ENCODE measurements around the gene MED13L.
"Not testable (repeated sequence)": the region's sequence is repeated elsewhere in the genome, so short reads cannot be mapped to it uniquely, and the experiment has no call there.

The MED13L gene

GRCh38 chr12:116246490-116247179, 30.9 kb downstream of the MED13L start:
- no peak for DNase-seq (ENCODE audit: low spot score)

GRCh38 chr12:116245189-116245588, 32.3 kb downstream of the MED13L start:
- no peak for DNase-seq (ENCODE audit: low spot score)

GRCh38 chr12:116244474-116245090, 32.9 kb downstream of the MED13L start:
- no peak for DNase-seq (ENCODE audit: low spot score)

- DNase-seq (ENCODE audit: low spot score), result no peak
Observed at GRCh38 chr12:116244001-116244400, 33.5 kb downstream of the MED13L start.

GRCh38 chr12:116242740-116243139, 34.8 kb downstream of the MED13L start:
- no peak for DNase-seq (ENCODE audit: low spot score)

- peak; percentile 38 for DNase-seq (ENCODE audit: low spot score)
Observed at GRCh38 chr12:116241157-116241759, 36.2 kb downstream of the MED13L start.

- not testable (repeated sequence) for DNase-seq (ENCODE audit: low spot score)
Observed at GRCh38 chr12:116238570-116239119, 38.8 kb downstream of the MED13L start.

GRCh38 chr12:116238149-116238548, 39.3 kb downstream of the MED13L start:
- DNase-seq (ENCODE audit: low spot score), result no peak

- no peak for DNase-seq (ENCODE audit: low spot score)
Observed at GRCh38 chr12:116236976-116237375, 40.5 kb downstream of the MED13L start.

GRCh38 chr12:116236148-116236731, 41.3 kb downstream of the MED13L start:
- DNase-seq (ENCODE audit: low spot score), result peak; percentile 57

GRCh38 chr12:116234148-116234547, 43.3 kb downstream of the MED13L start:
- DNase-seq (ENCODE audit: low spot score), result not testable (repeated sequence)

- DNase-seq (ENCODE audit: low spot score), result no peak
Observed at GRCh38 chr12:116233669-116234068, 43.8 kb downstream of the MED13L start.

- no peak for DNase-seq (ENCODE audit: low spot score)
Observed at GRCh38 chr12:116227811-116228210, 49.7 kb downstream of the MED13L start.

- DNase-seq (ENCODE audit: low spot score), result no peak
Observed at GRCh38 chr12:116226026-116226425, 51.5 kb downstream of the MED13L start.

- DNase-seq (ENCODE audit: low spot score), result no peak
Observed at GRCh38 chr12:116222358-116222757, 55.1 kb downstream of the MED13L start.

GRCh38 chr12:116220756-116221155, 56.7 kb downstream of the MED13L start:
- DNase-seq (ENCODE audit: low spot score), result no peak

GRCh38 chr12:116217045-116217735, 60.3 kb downstream of the MED13L start:
- no peak for DNase-seq (ENCODE audit: low spot score)

- no peak for DNase-seq (ENCODE audit: low spot score)
Observed at GRCh38 chr12:116216022-116216756, 61.3 kb downstream of the MED13L start.

GRCh38 chr12:116215023-116215422, 62.5 kb downstream of the MED13L start:
- no peak for DNase-seq (ENCODE audit: low spot score)

- no peak for DNase-seq (ENCODE audit: low spot score)
Observed at GRCh38 chr12:116213885-116214527, 63.5 kb downstream of the MED13L start.

- no peak for DNase-seq (ENCODE audit: low spot score)
Observed at GRCh38 chr12:116213014-116213413, 64.5 kb downstream of the MED13L start.

Data from kidney capillary endothelial cell (primary cell).